Fibroblast of skin of left quadriceps (primary cell): ENCODE measurements around the gene EOMES.

Source experiments
- DNase-seq, 2 experiments: peaks; one replicate each; pipeline ENCODE4 v3.0.0-alpha.2; 2013; ENCODE audit warnings: low read depth in 2 of 2

Gene EOMES

DNA sequence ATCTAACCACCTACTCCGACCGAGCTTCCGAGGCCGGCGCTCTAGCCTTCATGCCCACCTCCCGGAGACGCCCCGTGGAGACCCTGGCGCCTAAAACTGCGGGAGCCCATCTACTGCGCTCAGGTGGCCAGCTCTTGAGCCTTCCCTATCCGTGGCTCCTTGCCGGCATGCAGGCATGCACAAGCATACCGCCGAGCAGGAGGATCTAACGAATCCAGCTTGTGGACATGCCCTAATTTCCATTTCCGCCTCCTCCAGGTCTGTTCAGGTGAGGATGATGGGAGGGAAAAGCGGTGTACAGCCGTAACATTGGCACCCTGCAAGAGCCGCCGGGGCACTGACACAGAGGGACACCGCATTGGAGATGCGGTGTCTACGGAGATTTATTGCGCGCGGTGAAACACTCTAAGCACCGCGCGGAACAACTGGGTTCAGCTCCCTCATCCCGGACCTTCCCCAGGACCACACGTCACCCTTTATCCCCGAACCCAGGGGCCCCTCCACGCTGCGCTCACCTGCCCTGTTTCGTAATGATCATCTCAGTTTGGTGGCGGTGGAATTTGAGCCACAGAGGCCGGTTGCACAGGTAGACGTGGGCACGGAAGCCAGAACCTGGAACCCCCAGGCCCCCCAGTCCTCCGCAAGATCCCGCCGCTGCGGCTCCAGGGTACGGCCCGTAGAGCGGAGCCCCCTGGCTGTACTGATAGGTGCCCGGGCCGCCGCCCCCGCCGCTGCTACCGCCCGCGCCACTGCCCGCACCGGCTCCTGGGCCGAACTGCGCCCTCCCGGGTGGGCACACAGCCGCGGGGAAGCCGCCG is 1.0 kb downstream of the EOMES start:
- no peak for DNase-seq

DNA sequence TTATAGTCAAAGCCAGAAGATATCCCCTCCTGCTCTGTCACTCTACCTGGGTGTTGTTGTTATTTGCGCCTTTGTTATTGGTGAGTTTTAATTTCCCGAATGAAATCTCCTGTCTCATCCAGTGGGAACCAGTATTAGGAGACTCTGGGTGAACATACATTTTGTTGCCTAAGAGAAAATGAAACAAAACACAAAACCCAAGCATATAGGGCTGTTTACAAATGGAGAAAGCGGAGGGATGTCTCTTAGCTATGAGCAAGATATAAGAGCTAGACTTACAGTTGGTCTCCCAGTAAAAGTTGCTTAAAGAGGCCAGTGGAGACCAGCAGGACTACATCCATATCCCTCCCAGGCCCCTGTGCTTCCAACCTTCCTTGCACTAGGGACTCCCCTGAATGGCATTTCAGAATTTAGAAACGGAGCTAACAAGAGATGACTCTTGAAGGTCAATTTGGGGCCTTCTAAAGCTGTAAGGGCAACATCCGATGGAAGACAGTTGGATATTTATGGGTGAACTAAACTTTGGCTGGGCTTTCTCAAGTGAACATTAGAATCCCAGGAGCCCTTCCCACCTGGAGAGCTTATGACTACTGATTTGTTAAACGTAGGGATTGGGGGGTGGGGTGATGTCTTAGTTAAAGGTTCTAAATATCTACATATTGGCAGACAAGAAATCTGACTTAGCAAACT is 2.7 kb downstream of the EOMES start:
- no peak for DNase-seq

DNA sequence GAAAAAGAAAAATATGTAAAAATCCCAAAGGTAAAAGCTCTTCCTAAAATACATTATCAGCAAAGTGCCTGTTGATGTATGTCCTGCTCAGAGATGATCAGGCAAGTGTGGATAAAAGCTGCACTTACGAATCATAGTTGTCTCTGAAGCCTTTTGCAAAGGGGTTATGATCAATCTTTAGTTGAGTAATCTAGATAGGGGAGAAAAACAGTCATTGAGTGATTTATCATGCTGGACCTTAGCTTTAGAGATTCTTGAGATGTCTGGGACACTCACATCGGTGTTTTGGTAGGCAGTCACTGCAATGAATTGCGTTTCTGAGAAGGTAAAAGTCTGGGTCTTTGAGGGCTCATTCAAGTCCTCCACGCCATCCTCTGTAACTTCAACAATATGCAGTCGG is 3.7 kb downstream of the EOMES start:
- DNase-seq = no peak

DNA sequence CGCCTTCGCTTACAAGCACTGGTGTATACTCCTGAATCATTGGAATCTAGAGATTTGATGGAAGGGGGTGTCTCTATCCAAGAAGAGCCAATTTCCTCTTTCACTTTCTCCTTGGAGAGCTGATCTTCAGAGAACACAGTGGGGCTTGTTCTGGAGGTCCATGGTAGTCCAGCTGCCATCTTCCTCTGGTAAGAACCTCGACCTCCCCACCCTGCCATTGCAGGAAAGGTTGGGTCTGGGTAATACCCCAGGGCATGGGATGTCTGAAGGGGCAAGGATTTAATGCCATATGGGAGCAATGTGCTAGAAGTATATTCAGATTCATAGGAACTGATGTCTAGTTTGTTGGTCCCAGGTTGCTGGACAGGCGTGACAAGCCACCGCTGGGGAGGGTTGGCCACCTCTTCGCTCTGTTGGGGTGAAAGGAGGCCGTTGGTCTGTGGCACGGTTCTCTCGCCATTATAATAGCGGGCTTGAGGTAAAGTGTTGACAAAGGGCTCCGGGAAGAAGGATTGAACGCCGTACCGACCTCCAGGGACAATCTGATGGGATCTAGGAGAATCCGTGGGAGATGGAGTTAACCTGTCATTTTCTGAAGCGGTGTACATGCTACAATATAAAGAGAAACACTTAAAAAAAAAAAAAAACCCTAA is 4.8 kb downstream of the EOMES start:
- DNase-seq = no peak

DNA sequence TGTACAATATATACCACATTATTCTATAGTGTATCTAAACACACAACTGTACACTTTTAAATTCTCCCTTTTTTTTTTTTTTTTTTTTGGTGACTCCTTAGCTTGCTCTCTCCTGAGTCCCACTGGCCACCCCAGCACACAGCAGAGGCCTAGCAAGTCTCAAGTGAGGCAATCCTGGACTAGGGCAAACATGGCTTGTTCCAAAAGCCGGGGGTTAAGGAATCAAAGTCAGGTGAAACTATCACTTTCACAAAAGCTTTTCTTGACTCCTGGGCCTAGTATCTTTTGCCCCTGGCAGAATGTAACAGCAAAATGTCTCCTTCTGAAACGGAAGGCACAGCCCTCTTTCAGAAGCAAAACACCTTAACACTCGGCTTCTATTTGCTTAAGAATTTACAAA is 5.8 kb downstream of the EOMES start:
- no peak for DNase-seq

DNA sequence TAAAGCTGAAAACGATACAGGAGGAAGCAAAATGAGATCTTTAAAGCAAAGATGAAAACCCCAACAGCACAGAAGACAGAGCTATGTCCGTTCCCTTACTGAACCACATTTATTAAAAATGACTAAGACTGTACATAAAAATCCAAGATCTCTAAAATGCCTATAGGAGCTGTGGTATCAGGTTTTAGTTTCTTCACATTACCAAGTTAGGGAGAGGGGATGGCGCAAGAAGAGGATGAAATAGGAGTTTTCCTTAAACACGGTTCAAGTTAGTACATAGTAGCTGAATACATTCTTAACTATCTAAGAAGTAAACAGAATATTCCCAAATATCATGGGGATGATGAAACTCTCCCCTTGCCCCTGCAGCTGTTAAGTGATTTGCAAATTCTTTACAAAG is 6.3 kb downstream of the EOMES start:
- no peak for DNase-seq

DNA sequence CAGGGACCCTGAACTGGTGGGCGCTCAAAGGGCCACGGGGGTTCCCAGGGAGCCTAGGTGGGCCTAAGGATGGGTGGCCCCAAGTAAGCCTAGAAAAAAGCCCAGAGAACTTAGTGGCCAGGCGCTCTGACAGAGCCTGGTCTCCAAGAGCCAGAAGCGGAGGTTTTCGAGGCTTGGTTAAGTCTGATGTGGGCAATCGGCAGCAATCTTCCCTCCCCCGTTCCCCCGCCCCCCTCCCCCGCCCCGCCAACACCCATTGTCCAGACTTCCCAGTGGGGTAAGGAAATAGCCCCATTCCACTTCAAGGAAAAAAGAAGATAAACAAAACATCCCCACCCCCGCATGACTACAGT is 6.7 kb downstream of the EOMES start:
- DNase-seq = no peak

DNA sequence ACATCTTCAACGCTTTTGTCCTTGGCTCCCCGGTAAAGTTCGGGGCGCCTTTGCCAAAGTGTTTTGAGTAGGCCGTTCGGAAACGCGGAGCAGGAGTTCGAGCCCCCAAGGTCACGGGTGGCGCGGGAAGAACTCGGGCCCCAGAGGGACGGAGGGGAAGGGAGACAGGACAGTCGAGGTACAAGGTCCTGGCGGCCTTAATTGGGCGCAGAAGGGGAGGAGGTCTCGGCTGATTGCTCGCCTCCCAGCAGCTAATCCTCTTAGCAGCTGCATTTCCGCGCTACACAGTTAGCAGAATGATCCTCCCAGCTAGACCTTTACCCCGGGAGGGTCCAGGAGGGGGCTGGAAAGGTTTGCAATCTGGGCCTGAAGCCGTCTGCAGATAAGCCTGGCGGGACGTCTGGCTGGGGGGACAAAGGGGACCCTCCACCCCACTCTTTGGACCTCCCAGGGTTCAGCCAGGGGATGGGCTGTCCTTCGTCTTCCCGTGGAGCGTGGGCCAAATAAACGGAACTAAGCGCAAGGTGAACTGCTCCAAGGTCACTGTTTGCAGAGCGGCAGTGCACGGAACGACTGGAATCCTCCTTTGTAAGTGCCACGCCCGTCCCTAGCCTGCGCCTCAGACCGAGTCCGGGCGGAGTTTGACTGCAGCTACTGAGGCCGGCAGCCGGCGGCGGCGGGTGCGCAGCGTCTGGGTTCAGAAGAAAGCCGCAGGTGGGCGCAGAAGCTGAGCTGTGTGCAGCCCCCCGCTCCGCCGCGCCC is 7.2 kb downstream of the EOMES start:
- DNase-seq = no peak

DNA sequence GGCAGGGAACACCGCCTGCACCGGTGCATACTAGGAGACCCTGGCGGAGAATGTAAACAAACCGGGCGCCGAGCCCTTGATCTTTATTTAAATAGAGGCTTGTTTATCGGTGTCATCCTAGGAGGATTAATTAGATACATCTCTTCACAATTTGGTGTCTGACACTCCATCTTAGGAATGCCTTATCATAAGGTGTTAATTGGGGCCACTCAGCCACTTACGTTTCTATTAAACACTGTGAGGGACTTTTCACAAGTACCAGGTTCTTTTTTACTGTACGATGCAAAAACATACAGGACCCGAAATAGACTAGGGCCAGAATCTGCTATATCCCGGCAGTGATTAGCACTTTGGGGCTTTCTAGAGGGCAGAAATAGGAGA is 8.0 kb downstream of the EOMES start:
- no peak for DNase-seq

DNA sequence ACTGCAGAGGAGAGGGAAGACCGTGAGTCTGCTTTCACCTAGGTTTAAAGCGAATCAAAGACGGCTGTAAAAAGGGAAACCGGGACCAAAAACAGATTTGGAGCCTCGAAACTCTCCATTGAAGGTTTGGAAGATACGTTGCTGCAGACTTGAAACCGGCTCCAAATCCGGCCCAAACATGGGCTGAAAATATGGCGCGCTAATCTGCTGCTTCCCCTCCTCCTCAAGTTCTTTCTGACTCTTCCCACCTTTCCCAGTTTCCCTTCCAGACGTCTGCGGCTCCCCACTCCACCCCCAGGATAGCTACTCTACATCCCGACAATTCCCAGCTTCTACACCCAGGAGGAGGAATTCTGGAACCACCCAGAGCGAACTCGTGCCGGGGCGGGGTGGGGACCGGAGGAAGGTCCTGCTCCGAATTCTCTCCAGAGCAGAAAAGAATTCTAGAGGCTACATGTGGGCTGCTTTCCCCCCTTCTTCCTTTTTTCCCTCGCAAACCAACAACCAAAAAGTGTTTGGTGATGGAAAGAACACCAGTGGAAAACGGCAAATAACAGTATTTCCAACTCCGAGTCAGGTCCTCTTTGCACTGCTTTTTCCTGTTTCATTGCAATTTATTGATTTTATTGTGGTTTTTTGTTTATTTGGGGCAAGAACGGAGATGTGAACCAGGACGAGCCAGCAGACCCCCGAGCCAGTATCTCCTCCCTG is 8.5 kb downstream of the EOMES start:
- DNase-seq = no peak

DNA sequence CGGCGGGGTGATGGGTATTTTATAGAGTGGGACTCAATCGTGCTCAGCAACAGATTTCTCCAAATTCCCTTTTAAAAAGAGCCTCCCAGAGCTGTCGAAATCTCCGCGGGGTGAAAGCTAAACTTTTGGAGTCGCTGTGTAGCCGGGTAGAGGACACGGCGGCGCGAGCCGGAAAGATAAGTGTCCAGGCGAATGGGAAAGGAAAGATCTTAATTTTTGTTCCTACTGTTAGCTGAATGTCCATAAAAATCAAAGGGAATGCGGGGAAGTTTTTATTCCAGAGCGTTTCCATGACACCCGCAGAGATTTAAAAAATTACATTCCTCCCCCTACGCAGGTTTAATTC is 9.1 kb downstream of the EOMES start:
- DNase-seq = no peak

DNA sequence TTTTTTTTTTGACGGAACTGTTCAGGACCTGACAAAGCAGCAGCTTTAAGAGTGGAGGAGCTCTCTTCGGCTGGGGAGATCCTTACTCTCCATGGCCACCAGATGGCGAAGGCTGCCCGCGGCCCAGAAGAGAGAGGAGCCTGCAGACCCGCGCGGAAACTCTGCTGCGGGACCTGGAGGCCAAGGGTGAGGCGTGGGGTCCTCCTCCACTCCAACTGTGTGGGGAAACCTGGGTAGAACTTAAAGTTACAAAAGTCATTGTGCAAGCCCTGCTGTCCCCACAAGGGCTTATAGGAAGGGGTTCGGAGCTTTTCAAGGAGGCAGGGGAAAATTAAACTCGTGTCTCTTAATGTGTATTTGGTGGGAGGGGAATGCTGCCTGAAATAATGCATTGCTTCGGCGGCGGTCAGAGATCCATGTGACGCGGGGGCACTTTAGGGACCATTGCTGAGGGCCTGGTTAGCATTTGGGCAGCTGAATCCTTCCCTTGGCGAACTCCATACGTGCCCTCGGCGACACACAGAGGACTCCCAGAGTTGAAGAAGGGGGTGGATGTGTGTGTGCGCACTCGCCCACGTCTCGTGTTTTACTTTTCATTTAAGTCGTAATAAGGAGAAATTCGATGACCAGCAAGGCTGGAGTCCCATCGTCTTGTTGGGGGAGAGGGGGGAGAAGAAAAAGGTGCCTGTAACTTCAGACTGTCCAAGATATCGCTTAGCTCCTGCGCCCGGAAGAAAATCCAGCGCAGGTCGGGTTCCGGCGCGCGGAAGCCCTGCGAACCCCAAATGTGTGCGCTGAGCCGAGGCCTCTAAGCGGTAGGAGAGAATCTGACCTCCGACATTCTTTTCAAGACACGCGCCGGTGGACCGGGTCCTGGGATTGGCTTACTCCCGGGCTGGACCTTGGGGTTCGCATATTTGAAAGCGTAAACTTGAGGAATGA is 9.7 kb downstream of the EOMES start:
- DNase-seq = peak; percentile 34 to 37

DNA sequence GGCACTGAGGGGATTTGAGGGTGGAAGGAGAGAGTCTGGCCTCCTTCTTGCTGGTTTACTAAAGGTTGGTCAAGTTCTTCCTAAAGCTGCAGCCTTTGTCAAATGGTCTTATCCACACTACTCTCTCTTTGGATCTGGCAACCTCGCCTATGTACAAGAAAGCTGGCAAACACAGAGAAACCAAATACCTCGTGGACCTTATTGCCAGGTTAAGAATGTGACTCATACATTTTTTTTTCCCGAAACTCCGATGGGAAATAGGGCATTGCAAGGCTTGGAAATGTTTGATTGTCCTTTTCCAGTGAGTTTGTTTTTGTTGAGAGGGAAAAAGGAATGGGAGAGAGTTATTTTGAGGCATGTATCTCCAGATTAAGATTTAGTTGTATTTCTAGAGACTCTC is 13.9 kb downstream of the EOMES start:
- DNase-seq = no peak

DNA sequence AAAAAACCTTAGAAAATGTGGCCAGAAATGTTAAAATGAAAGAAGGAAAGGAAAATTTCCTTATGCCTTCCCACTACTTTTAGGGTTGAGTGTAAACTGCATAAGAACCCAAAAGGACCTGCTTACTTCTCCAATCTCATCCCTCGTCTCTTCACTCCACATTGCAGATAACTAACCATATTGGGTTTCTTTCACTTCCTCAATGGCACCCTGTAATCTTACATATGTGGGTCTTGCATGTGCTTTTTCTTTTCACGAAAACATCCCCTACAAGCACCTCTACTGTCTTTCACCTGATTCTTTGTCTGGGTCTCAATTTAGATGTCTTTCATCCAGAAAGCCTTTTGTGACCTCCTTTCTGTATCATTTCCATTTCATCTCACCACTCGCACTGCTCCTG is 23.1 kb downstream of the EOMES start:
- DNase-seq = no peak

DNA sequence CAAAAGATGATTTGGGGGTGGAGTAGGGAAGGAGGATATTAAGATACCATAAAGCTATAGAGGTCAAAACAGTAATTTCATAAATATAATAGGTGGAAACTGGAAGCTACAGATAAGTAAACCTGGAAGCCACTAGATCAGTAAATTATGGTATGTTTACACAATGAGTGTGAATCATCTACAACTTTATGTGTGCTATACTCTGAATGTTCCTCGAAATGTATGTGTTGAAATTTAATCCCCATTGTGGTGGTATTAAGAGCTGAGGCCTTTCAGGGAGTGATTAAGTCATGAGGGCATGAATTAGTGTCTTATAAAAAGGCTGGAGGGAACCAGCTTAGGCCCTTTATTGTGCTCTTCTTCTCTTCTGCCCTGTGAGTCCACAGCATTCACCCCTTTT is 25.2 kb downstream of the EOMES start:
- DNase-seq = peak; percentile 15 to 18

DNA sequence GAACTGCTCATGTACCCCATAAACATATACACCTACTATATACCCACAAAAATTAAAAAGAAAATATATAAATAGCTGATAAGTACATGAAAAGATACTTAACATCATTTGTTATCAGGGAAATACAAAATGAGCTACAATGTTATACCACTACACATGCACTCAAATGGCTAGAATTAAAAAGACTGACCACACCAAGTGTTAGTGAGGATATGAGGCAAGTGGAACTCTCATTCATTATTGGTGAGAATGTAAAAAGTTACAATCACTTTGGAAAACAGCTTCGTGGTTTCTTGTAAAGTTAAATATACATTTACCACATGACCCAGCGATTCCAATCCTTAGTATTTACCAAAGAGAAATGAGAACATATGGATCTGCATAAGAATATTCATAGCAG is 26.5 kb downstream of the EOMES start:
- no peak for DNase-seq

DNA sequence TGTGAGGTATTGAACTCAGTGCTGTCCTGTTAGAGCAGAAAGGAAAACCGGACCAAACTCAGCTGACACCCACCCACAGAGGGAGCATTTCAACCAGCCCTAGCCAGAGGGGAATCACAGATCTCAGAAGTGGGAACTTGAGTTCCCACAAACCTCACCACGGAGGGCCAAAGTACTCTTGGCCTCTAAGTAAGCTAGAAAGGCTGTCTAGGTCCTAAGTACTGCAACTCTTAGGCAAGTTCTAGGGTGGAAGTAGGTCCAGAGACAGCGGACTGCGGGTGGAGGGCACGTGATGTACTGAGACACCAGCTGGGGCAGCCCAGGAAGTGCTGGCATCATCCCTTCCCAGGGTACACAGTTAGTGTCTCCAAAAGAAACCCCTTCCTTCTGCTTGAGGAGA is 34.1 kb downstream of the EOMES start:
- DNase-seq = no peak

DNA sequence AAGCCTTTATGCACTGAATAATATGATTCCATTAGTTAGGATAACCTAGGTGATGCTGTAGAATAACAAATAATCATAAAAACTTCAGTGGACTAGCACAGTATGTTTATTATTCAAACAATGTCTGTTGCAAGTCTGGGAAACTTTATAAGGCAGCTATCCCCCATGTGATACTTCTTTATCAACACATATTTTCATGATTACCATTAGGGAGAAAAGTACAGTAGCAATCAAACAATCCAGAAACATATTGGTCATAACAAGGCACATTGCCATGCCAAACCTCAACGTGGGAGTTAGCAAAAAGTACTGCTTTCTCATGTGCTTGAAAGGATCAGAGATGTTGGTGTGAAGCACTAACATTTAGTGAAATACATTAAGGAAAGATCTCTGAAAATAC is 35.5 kb downstream of the EOMES start:
- DNase-seq = peak; percentile 35 to 40

DNA sequence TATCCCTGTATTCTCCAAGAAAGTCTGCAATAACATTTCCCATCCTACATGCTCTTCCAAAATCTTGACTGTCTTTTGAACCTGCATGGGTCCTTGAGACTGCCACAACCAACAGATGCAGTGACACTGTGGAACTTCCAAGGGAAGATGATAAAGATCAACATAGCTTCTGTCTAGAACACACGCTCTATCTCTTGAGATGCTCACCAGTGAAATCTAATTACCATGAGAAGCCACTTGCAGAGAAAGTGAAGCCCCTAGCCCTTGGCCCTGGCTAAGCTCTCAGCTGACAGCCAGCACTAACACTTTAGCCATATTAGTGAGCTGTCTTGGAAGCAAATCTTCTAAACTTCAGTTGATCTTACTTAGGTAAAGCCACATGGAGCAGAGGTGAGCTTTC is 36.6 kb downstream of the EOMES start:
- DNase-seq = no peak

DNA sequence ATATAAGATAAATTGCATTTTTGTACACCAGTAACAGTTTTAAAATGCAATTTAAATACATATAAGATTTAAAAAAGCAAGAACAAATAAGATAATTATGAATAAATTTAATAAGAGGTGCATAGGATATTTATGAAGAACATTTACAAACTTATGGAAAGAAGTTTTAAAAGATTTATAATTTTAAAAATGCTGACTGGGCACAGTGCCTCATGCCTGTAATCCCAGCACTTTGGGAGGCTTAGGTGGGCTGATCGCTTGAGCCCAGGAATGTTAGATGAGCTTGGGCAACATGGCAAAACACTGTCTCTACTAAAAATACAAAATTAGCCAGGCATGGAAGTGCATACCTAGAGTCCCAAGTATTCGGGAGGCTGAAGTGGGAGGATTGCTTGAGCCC is 37.8 kb downstream of the EOMES start:
- no peak for DNase-seq

DNA sequence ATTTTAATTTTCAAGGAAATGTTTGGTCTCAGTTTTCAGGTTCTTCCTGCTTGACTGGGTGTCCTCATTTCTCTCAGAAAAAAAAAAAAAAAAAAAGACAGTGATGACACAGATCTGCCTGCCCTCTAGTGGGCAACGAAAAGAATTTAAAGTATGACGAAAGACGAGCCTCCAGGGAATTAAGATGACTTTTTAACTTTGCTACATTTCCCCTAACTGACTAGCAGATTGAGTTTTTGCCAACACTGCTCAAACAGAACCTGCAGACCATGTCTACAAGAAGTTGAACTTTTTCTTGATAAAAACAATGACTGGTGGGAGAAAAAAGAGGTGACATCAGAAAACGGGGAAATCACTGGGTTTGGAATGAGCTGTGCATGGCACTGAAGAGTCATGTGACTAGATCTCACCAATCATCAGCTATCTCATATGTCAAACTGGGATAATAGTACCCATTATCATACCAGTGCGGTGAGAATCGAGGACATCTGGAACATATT is 40.8 kb downstream of the EOMES start:
- peak; percentile 81 to 83 for DNase-seq
